Measurements from ENCODE around the gene OR7D2. TPM values are rescaled to one million over a fixed set of nuclear protein-coding genes. Genes with fewer than 3 reads are reported as not detected.

Gene OR7D2
- total and polyA plus RNA-seq, 7 donors = 0.01 TPM; not detected in 6

DNA sequence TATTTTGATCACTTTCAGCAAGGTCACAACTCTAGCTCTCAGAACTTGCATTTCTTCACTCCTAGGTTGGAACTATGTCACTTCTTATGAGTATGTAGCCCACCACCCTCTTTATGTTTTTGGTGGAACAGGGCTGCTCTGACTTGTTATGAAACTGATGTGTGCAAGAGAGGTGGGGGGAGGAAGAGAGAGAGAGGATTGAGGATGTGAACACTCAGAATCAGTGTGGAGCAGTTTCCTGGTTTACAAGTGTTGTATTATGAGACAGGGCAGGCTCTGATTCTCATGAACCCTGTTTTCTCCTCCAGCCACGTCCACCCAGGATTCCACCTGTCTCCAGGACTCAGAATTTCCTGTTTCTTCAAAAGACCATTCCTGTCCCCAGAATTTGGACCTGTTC lies 22.5 kb upstream of the OR7D2 start:
- peaks cover 41 to 69% (median 57%) of the 10 kb centered on the region in 4 donors for H3K36me3 ChIP-seq
- 72 to 79% methylated on average over 1 of the region's 1 CpG for WGBS, 2 donors
- no peaks in the 10 kb centered on the region for H3K27me3 ChIP-seq
- TF ChIP-seq EP300 (IDR thresholded peaks at IDR 0.05) (no peak), CTCF (IDR thresholded peaks at IDR 0.05) (no peak), POLR2A (IDR thresholded peaks at IDR 0.05) (no peak)
- intact Hi-C loops (cut with DNase I) = no loop called here
- H3K9me3 ChIP-seq = peaks cover 0 to 13% (median 10%) of the 10 kb centered on the region in 4 donors
- DNase-seq = no peak
- no peak overlapping the region for H3K4me3 ChIP-seq
- H3K4me1 ChIP-seq = no peaks in the 10 kb centered on the region
- no peak overlapping the region for H3K27ac ChIP-seq

DNA sequence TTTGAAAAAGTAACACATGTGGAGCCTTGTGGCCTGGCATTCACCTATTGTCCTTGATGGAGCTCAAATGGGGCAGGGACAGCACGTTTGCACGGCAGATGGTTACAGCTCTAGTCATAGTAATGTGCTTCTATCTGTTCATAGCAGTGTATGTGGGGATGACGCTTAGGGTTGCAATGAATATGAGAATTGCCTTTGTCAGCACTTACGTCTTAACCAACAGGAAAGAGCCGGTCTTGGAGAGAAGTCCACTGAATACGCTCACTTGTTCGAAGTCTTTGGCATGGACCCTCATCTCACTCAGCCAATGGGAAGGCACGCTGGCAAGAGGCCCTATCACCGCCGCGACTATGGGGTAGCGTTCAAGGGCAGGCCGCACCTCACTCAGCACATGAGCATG lies 18.9 kb upstream of the OR7D2 start:
- Histone ChIP-seq H3K9me3 (peaks cover 0 to 16% (median 10%) of the 10 kb centered on the region in 4 donors), H3K4me1 (no peaks in the 10 kb centered on the region), H3K36me3 (peaks cover 55 to 99% (median 73%) of the 10 kb centered on the region in 4 donors), H3K27me3 (no peaks in the 10 kb centered on the region), H3K27ac (no peak overlapping the region), H3K4me3 (no peak overlapping the region)
- DNase-seq = no peak
- TF ChIP-seq CTCF (IDR thresholded peaks at IDR 0.05) = no peak
- no peak for TF ChIP-seq EP300 (IDR thresholded peaks at IDR 0.05)
- TF ChIP-seq POLR2A (IDR thresholded peaks at IDR 0.05) = no peak
- no peak for TF ChIP-seq POLR2AphosphoS5 (IDR thresholded peaks at IDR 0.05)
- intact Hi-C loops (cut with DNase I) = no loop called here
- 98% methylated on average over 13 of the region's 13 CpGs for WGBS, 2 donors

DNA sequence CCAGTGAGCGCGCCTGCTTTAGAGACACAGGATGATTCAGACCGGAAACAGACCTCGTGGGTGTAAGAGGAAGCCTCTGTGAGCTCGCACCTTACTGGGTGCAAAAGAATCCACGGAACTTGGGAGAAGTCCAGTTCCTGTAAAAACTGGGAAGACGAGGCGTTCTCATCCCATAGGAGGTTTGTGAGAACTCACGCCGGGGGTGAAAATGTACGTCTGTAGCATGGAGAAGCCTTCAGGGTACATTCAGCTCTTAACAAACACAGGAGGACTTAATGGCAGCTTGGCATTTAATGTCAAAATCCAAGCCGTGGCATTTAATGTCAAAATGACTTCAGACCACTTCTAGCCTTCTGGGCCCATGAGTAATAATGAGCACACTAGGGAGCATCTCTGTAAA lies 17.4 kb upstream of the OR7D2 start:
- peaks cover 0 to 16% (median 0%) of the 10 kb centered on the region in 4 donors for H3K9me3 ChIP-seq
- 98% methylated on average over 12 of the region's 12 CpGs for WGBS, 2 donors
- no peak overlapping the region for H3K4me3 ChIP-seq
- peaks cover 54 to 97% (median 68%) of the 10 kb centered on the region in 4 donors for H3K36me3 ChIP-seq
- TF ChIP-seq POLR2A (IDR thresholded peaks at IDR 0.05) (no peak), CTCF (IDR thresholded peaks at IDR 0.05) (no peak), EP300 (IDR thresholded peaks at IDR 0.05) (no peak), POLR2AphosphoS5 (IDR thresholded peaks at IDR 0.05) (no peak)
- H3K4me1 ChIP-seq = no peaks in the 10 kb centered on the region
- H3K27me3 ChIP-seq = no peaks in the 10 kb centered on the region
- no peak for DNase-seq
- intact Hi-C loops (cut with DNase I) = no loop called here
- no peak overlapping the region for H3K27ac ChIP-seq

DNA sequence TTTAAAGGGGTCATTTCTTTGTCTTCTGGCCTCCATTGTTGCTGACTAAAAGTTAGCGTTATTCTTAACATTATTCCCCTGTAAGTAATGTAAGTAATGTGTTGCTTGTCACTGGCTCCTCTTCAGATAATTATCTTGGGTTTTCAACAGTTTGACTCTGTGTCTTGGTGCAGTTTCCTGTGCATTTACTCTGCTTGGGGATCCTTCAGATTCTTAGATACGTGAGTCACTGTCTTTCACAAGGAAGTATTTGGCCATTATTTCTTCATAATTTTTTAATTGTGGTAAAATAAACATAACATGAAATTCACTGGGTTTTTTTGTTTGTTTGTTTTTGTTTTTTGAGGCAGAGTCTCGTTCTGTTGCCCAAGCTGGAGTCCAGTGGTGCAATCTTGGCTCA lies 13.5 kb upstream of the OR7D2 start:
- H3K4me1 ChIP-seq = no peaks in the 10 kb centered on the region
- no peak for TF ChIP-seq POLR2A (IDR thresholded peaks at IDR 0.05)
- no peak for TF ChIP-seq CTCF (IDR thresholded peaks at IDR 0.05)
- no peak for TF ChIP-seq EP300 (IDR thresholded peaks at IDR 0.05)
- no peak for TF ChIP-seq POLR2AphosphoS5 (IDR thresholded peaks at IDR 0.05)
- no peak overlapping the region for H3K27ac ChIP-seq
- H3K9me3 ChIP-seq = peaks cover 0 to 13% (median 0%) of the 10 kb centered on the region in 4 donors
- intact Hi-C loops (cut with DNase I) = no loop called here
- H3K27me3 ChIP-seq = no peaks in the 10 kb centered on the region
- 93 to 96% methylated on average over 3 of the region's 3 CpGs for WGBS, 2 donors
- H3K36me3 ChIP-seq = peaks cover 22 to 65% (median 35%) of the 10 kb centered on the region in 4 donors
- H3K4me3 ChIP-seq = no peak overlapping the region
- no peak for DNase-seq

- Histone ChIP-seq H3K36me3 (peaks cover 6 to 49% (median 19%) of the 10 kb centered on the region in 4 donors), H3K4me1 (no peaks in the 10 kb centered on the region), H3K9me3 (peaks cover 0 to 3% (median 0%) of the 10 kb centered on the region in 4 donors), H3K27ac (no peak overlapping the region), H3K27me3 (no peaks in the 10 kb centered on the region), H3K4me3 (no peak overlapping the region)
- 75 to 95% methylated on average over 4 of the region's 4 CpGs for WGBS, 2 donors
- no peak for DNase-seq
- TF ChIP-seq POLR2AphosphoS5 (IDR thresholded peaks at IDR 0.05) (no peak), EP300 (IDR thresholded peaks at IDR 0.05) (no peak), POLR2A (IDR thresholded peaks at IDR 0.05) (no peak), CTCF (IDR thresholded peaks at IDR 0.05) (no peak)
- intact Hi-C loops (cut with DNase I) = no loop called here
These were observed 11.9 kb upstream of the OR7D2 start for GRCh38 chr19:9166846-9167245.

Measured in sigmoid colon (tissue), 7 donors.